ENCODE results near the gene TECPR2.

TECPR2 gene

DNA sequence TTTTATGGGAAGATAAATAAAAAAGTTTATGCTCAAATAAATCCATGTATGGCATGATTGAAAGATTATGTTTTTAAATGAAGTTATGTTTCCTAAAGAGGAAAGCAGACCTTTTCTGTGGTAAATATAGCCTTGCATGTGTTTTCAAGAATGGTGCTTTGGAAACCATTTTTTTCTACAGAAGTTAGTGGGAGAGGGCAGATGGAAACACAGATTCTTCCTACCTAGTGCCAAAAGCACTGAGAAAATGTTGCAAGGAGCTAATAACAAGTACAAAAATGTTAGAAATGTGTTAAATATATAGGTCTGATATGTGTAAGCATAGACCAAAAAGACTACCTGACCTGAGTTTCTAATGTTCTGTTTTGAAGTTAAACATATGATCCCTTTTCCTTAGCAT, 24.3 kb downstream of the TECPR2 start:
- no peak for DNase-seq

DNA sequence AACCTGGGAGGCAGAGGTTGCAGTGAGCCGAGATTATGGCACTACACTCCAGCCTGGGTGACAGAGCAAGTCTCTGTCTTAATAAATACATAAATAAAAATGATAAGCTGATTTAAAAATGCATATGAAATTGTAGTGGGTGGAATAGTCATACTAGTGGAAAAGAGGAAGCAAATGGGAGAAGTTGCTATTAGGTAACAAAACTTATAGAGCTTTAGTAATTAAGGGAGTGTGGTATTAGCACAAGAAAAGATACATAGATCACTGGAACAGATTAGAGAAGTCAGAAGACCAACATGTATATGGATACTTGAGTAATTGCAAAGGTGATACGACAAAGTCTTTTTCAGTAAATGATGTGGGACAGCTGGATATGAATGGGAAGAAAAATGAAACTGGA, 26.5 kb downstream of the TECPR2 start:
- peak; percentile 93 to 94 for DNase-seq

- DNase-seq = no peak
These were observed 27.5 kb downstream of the TECPR2 start for GRCh38 chr14:102390064-102390855.

- DNase-seq = no peak
These were observed 29.8 kb downstream of the TECPR2 start for GRCh38 chr14:102392506-102392905.

GRCh38 chr14:102394717-102395375, 32.1 kb downstream of the TECPR2 start:
- DNase-seq = peak; percentile 34 to 55

GRCh38 chr14:102396521-102396920, 33.8 kb downstream of the TECPR2 start:
- DNase-seq = no peak

- no peak for DNase-seq
These were observed 40.3 kb downstream of the TECPR2 start for GRCh38 chr14:102403028-102403427.

DNA sequence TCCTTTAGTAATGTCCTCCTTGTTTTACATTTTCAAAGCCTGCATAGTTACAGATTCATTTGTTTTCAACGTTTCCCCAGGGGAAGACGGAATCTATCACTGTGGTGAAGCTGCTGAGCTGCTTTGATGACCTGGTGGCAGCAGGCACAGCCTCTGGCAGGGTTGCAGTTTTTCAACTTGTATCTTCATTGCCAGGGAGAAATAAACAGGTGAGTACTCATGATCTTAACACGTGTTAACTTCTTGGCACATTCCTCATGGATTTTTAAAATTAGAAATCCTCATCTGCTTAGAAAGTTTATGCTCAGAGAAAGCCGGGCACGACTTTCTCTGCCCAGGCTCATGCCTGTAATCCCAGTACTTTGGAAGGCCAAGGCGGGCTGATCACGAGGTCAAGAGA, 44.5 kb downstream of the TECPR2 start:
- no peak for DNase-seq

DNA sequence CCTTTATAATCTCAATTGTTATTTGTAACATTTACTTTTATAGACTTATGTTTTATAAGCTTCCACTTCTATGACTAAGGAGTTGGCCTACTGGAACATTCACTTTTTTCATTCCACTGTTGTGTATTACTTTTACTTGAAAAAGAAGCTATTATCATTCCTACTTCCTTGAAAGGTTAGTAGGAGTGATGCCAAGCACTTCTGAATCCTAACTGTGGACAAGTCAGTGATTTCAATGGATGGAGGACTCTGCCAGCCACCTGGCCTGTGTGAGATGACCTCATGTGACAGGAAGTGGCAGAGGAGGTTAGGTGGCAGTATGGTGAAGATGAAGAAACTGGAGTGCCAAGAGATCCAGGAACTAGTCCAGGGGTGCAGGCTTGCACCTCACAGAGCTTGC, 46.0 kb downstream of the TECPR2 start:
- no peak for DNase-seq

- DNase-seq = no peak
These were observed 52.9 kb downstream of the TECPR2 start for GRCh38 chr14:102415671-102416070.

DNA sequence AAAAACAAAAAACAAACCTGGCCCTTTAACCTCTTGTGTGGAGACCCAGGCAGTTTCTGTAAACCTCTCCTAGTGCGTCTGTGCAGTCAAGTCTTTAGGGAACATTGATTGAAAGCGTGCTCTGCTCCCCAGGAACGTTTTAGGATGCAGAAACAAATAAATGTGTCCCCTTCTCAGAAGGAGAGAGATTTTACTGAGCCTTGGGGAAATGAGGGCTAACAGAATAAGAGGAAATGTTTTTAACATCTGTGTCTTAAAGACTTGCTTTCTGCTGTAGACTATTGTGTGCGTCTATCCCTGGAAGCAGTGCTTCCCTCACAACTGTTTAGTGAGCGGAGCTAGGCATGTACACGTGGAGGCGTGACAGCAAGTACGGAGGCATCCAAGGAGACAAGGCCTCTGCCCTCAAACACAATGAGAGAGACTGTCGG, 54.3 kb downstream of the TECPR2 start:
- no peak for DNase-seq

DNA sequence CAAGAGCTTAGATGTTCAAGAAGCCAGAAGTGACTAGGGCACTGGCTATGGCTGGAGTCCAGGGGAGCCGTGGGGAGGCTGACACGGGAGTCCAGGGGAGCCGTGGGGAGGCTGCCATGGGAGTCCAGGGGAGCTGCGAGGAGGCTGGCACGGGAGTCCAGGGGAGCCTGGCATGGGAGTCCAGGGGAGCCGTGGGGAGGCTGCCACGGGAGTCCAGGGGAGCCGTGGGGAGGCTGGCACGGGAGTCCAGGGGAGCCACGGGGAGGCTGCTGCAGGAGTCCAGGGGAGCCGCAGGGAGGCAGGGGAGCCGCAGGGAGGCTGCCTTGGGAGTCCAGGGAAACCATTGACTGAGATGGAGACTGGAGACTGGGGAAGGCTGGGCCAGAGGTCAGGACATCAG, 54.9 kb downstream of the TECPR2 start:
- no peak for DNase-seq

DNA sequence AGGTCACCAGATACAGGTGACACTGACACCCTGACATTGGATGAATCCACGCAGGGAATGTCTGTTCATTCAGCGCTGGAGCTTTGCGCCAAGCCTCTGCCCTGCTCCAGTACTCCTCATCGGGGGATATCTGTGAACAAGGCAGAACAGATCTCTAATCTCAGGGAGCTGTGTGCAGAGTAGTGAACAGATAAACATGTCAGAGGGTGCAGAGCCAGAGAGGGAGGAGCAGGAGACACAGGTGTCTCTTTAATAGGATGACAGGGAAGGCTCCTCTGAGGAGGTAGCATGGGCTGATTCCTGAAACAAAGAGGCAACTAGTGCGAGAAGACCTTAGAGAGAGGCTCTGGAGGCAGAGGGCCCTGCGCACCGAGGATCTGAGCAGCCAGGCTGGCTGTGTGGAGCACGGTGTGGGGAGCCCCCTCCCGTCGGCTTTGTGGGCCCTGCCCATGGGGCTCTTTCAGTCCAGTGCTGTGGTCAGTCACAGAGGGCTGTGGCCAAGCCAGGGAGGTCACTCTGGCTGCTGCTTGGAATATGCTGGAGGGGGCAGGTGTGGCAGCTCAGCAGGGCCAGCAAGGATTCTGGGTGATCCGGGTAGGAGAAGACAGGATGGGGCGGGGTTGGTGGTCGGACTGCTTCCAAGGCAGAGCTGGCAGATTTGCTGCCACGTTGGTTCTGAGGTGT, 55.6 kb downstream of the TECPR2 start:
- DNase-seq = no peak

DNA sequence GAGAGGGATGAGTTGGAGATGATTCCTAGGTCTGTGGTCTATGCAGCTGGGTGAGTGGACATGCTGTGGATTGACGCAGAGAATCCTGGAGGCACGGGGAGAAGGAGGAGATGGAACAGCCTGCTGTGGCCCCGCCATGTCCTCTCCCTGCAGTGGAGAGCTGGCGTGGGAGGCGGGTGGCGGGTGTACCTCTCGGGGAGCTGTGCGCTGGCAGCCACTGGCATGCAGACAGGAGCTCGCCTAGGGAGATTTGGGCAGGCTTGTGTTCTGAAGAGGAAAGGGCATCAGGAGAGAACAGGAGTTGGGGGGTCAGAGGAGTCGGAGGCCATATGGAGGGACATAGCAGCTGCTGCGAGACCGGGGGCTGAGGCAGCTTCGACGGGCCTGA, 56.1 kb downstream of the TECPR2 start:
- DNase-seq = no peak

GRCh38 chr14:102419276-102419675, 56.5 kb downstream of the TECPR2 start:
- no peak for DNase-seq

GRCh38 chr14:102419716-102420115, 57.0 kb downstream of the TECPR2 start:
- no peak for DNase-seq

DNA sequence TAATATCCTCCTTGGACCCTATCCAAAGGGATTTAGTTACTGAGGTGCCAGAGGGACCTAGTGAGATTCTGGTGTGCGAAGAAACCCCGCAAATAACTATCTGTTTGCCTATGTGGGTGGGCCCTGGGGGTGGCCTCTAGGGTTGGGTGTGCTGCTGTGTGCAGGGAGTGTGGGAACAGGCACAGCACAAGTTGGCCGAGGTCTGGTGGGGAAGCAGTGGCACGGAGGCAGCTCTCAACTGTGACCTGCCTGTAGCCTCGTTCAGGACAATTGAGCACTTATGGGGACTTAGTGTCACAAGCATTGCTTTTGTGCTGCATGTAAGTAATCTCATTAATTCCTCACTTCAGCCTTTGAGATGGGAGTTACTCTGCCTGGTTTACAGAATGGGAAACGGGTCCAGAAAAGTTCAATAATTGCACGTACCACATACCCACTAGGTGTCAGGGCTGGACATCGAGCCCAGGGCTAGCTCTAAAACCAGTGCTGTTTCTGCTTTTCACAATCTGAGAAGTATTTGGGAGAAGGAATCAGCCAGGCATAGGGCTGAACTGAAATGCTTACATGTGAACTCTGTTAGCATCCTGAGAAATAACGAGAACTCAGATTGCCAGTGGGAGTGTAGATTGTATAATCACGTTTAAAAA, 58.8 kb downstream of the TECPR2 start:
- no peak for DNase-seq

DNA sequence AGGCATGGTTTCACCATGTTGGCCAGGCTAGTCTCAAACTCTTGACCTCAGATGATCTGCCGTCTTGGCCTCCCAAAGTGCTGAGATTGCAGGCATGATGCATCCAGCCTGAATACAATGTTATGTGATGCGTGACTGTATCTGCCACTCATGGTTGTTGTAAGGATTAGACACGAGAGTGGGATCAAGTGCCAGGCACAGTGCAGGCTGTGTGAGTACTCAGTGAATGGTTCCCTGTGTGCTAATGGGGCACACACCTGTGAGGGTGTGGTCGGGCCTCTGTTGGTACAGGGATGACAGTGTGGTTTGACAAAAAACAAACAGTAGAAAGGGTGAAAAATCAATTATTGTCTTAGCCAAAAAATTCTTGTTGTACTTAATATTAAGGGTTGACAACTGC, 61.8 kb downstream of the TECPR2 start:
- DNase-seq = no peak

DNA sequence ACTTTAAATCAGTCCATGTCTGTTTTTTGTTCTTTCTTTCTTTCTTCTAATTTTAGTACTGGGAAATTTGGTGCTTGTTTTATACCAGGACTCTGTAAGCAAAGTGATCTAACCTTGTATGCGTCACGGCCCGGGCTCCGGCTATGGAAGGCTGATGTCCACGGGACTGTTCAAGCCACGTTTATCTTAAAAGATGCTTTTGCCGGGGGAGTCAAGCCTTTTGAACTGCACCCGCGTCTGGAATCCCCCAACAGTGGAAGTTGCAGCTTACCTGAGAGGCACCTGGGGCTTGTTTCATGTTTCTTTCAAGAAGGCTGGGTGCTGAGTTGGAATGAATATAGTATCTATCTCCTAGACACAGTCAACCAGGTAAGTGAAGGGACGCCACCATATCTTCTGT, 62.2 kb downstream of the TECPR2 start:
- DNase-seq = no peak

DNA sequence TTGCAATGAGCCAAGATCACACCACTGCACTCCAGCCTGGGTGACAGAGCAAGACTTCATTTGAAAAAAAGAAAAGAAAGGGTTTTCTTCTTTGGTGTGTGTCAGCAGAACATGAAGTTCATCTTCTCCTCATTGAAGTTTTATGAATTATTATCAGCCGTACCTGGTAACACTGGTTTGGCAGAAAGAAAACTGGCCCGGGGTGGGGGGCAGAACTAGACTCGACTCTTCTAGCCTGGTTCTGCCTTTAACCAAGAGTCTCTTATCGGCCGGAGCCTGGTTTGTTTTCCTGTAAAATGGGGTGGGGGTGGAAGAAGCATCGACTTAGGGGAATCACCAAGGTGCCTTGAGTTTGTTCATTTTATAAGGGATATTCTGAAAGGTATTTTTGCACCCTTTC, 64.1 kb downstream of the TECPR2 start:
- DNase-seq = no peak

GRCh38 chr14:102427642-102428041, 64.9 kb downstream of the TECPR2 start:
- DNase-seq = no peak

DNA sequence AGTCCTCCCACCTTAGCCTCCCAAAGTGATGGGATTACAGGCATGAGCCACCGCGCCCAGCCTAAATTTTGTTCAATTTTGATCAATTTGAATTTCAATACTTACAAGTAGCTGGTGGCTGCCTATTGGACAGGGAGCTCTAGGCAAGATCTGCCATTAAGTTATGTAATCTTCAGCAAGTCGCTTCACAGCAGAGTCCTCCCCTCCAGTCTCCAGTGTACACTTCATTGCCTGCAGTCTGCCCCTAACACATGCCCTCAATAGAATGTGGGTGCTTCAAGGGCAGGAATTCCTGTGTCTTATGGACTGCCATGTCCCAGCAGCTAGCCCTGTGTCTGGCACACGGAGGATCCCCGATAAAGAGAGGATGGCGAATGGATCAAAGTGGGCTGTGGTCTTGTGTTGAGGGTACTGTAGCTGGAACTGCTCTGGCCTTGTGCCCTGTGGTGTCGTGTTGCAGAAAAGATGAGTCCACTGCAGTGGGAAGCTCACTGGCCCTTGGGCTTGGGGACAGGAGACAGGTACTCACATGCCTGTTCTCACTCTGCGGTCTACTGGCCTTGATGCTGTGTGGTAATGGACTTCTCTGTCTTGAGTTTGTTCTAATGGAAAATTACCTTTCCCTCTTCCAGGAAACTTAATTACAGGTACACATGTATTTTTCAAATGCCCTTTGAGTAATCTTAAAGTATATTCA, 67.6 kb downstream of the TECPR2 start:
- no peak for DNase-seq

GRCh38 chr14:102431751-102432150, 69.0 kb downstream of the TECPR2 start:
- no peak for DNase-seq
